Nucleus accumbens (tissue), 56 donors: Measurements from ENCODE around the gene ASPDH.
"Not testable (repeated sequence)": the region's sequence is repeated elsewhere in the genome, so short reads cannot be mapped to it uniquely, and the experiment has no call there.

Experiments used
- DNase-seq, 56 donors: peaks; one replicate each; lab custom pipeline; 2025; lab: John Stamatoyannopoulos, UW

Gene ASPDH

DNA sequence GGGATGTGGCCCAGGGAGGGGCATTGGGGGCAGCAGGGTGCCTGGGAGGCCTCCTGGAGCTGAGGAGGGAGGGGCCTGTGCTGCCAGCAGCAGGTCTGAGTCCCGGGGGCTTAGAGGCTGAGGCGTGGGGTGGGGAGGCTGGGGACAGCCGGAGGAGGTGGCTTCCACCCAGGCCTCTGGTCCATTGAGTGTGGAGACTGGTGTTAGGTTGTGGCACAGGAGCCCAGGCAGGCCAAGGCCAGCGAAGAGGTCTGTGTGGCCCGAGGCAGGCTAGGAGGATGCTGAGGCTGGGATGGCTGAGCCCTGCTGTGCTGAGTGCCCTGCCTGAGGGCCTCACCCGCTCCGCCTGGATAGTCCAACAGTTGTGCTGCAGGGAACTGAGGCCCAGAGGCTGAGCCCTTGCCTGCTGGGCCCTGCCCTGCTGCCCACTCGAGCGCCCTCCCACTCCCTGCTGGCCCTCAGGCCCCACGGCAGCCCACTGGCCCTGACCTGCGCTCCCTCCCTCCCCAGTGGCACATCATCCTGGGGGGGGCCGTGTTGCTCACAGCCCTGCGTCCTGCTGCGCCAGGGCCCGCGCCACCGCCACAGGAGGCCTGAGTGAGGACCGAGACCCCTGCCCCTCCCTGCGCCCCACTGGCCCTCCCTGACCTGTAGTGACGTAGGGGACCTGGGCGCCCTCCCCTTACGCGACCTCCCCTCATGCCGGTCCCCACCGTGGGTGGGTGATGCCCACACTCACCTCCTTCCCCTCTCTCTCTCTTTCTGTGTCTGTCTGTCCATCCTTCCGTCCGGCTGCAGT is 32.2 kb downstream of the ASPDH start:
- no peak for DNase-seq

GRCh38 chr19:50480281-50481111 is 33.2 kb downstream of the ASPDH start:
- no peak for DNase-seq

- no peak for DNase-seq
These were observed 33.9 kb downstream of the ASPDH start for GRCh38 chr19:50479761-50480251.

DNA sequence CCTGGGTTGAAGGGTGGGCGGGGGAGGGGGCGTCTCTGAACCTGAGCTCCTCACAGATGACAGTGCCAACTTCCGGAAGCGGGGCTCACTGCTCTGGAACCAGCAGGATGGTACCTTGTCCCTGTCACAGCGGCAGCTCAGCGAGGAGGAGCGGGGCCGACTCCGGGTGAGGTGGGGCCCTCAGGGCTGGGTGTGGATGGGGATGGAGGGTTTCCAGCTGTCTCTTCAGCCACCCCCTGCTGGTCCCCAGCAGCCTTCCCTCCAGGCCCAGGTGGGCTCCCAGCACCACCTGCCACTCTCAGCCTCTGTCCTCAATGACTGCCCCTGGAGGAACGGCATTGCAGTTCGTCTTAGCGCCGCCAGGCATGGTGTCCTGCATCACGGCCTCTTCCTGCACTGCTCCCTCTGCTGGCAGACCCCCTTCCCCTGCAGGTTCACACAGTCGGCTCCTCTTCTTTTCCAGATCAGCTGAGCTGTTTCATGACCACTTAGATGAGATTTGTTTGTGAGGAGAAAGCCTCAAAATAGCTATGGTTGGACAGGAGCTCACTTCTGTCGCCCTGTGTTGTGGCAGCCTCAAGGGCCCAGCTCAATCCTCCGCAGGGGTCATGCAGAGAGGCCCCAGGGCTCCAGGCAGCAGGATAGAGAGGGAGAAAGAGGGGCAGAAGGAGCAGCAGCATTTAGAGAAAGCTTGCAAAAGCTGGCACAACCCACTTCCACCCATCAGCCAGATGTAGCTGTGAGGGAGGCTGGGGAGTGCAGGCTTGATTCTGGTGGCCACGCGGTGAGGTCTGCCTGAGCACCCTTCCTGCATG is 34.6 kb downstream of the ASPDH start:
- peak in 9 of 56 donors; percentile 2 to 32 (median 19) for DNase-seq

DNA sequence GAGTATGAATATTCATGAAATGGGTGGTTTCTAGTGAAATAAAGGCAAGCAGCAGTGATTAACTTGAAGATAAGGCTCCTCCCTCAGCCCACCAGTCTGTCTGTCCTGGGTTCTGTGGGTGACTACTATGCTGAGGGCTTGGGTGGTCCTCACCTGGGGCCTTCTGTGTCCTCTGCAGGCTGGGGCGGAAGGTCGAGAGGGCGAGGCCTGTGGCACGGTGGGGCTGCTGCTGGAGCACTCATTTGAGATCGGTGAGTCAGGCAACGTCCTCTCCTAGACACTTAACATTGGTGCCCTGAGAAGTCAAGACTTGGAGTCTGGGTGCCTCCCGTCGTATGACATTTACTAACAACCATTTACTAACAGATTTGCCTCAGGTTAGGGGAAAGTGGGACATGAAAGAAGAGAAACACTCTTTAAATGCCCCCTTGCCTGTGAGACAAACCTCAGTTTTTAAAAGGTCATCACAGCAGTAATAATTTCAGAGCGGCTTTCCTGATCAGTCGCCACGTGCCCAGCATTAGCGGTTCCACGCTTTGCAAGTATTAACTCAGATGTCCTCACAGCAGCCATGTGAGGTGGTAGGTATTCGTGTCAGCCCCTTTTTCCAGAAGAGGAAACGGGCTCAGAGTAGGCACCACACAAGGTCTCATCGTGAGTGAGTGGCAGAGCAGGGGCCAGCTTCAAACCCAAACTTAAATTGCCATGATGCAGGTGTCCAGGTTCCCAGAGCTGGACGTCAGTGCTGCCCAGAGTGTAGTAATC is 35.8 kb downstream of the ASPDH start:
- DNase-seq, result no peak

- DNase-seq, result no peak
These were observed 36.8 kb downstream of the ASPDH start for GRCh38 chr19:50476907-50477238.

GRCh38 chr19:50476224-50476906 is 37.3 kb downstream of the ASPDH start, which contains the start of the genes EMC10 and GARIN5A:
TSS of gene EMC10 (plus strand) at chr19:50476507. CDS start at chr19:50476545, 38 bp downstream.
TSS of gene GARIN5A (minus strand) at chr19:50476848. CDS start at chr19:50476388, 460 bp downstream.
- DNase-seq, result peak; percentile 45 to 95 (median 87)

- DNase-seq, result peak in 2 of 56 donors; percentile 56 to 58
These were observed 37.9 kb downstream of the ASPDH start for GRCh38 chr19:50475736-50476223.

GRCh38 chr19:50475101-50475568 is 38.6 kb downstream of the ASPDH start:
- DNase-seq, result no peak

GRCh38 chr19:50473336-50473735 is 40.4 kb downstream of the ASPDH start:
- not testable (repeated sequence) for DNase-seq

GRCh38 chr19:50468818-50469217 is 44.9 kb downstream of the ASPDH start:
- no peak for DNase-seq

- no peak for DNase-seq
These were observed 46.1 kb downstream of the ASPDH start for GRCh38 chr19:50467566-50467965.

DNA sequence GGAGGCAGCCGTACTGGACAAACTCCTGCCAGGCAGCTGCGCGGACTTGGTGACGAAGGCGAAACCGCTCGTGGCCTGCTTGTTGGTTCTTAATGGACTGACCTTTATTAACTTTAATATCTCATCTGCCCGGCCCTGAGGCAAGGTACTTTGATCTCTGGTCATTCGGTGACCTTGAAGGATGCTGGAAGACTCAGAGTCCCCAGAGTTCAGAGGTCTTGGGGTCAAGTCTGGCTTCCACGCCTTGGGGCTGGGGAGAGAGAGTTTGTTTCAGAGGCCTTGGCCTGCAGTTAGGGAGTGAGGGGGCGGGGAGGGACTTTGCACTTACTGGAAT is 47.0 kb downstream of the ASPDH start:
- no peak for DNase-seq

DNA sequence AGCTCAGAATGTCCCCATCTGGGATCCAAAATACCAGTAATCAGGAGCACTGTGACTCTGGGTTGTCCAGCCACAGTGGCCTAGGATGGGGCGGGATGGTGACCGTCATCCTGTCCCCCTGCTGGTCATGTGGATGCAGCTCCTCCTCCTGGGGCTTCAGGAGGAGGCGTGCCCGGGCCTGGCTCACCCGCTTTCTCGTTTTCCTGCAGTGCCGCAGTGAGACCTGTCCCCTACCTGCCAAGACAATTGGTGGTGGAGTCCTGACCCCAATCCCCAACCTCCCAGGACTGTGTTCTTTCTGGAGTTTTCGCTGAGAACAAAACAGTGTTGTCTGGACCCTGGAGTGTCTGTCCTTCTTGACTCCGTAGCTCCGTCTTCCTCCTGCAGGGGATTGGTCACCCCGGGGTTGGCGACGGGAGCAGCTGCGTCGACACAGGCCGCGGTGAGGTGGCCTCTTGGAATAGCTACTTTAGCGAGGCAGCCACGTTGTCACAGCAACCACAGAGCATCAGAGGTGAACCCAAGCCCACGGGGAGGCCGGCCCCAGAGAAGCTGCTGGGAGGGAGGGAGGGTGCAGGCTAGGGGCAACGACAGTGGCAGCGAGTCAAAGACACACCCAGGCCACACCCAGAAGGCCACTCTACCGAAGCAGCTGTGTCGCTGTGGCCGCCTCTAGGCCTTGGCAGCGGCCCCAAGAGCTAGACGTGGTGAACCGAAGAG is 47.6 kb downstream of the ASPDH start:
- peak in 2 of 56 donors; percentile 18 to 19 for DNase-seq

DNA sequence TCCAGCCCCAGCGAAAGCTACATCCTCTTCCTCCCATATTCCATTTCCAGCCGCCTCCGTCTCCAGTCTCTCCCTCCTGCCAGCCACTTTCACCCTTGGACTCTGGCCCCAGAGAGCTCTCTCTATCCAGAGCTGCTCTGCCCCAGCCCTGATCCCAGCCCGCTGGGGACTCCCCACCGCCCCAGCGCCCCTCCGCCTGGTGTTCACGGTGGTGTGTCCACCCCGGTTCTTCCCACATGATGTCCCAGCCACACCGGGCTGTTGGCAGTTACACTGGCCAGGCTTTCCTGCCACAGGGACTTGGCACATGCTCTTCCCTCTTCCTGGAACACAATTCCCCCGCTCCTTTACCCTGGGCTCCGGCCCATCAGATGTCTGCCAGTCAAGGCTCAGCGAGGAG is 48.7 kb downstream of the ASPDH start:
- DNase-seq, result no peak

- no peak for DNase-seq
These were observed 49.4 kb downstream of the ASPDH start for GRCh38 chr19:50464348-50464747.

DNA sequence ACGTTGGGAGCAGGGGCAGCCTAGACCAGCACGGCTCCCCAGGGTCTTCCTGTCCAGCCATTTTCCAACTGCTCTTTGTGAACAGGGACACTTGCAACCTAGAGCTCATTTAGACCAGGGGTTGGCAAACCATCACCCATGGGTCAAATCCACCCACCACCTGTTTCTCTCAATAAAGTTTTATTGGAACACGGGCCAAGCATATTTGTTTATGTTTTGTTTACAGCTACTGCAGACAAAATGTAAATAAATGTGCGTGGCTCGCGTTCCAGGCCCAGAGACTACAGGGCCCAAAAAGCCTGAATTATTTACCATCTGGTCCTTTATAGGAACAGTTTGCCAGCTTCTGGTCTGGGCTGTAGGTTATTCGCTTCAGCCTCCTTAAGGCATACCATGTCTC is 50.7 kb downstream of the ASPDH start:
- DNase-seq, result no peak
